ENCODE results near the gene TNFSF4. TPM values are rescaled to one million over a fixed set of nuclear protein-coding genes. Genes with fewer than 3 reads are reported as not detected.
"Not testable (repeated sequence)": the region's sequence is repeated elsewhere in the genome, so short reads cannot be mapped to it uniquely, and the experiment has no call there.

The TNFSF4 gene
- total RNA-seq, 4 donors from 2014 or later: 1.1 to 2.5 (median 1.5) TPM; not detected in 1

GRCh38 chr1:173234899-173235298, 27.8 kb upstream of the TNFSF4 start:
- Histone ChIP-seq H3K36me3 (no peaks in the 10 kb centered on the region), H3K4me1 (no peaks in the 10 kb centered on the region), H3K4me3 (no peak overlapping the region), H3K27ac (no peak overlapping the region), H3K9me3 (no peaks in the 10 kb centered on the region), H3K27me3 (no peaks in the 10 kb centered on the region)
- DNase-seq: no peak
- TF ChIP-seq POLR2A (IDR thresholded peaks at IDR 0.05) (no peak), CTCF (IDR thresholded peaks at IDR 0.05) (no peak)
- intact Hi-C loops (cut with DNase I; ENCODE audit: low total_unique reads): no loop called here

GRCh38 chr1:173234434-173234833, 27.3 kb upstream of the TNFSF4 start:
- H3K4me3 ChIP-seq; H3K36me3 ChIP-seq; DNase-seq; H3K27me3 ChIP-seq; intact Hi-C loops (cut with DNase I; ENCODE audit: low total_unique reads); H3K4me1 ChIP-seq; H3K27ac ChIP-seq; H3K9me3 ChIP-seq: not testable (repeated sequence)

- H3K27ac ChIP-seq; H3K36me3 ChIP-seq; H3K4me1 ChIP-seq; H3K9me3 ChIP-seq; DNase-seq; H3K4me3 ChIP-seq; intact Hi-C loops (cut with DNase I; ENCODE audit: low total_unique reads); H3K27me3 ChIP-seq: not testable (repeated sequence)
Observed at GRCh38 chr1:173229031-173229430, 21.9 kb upstream of the TNFSF4 start.

GRCh38 chr1:173224949-173225348, 17.8 kb upstream of the TNFSF4 start:
- no peak for DNase-seq
- TF ChIP-seq CTCF (IDR thresholded peaks at IDR 0.05): no peak
- TF ChIP-seq POLR2A (IDR thresholded peaks at IDR 0.05): no peak
- no peaks in the 10 kb centered on the region for H3K27me3 ChIP-seq
- no peaks in the 10 kb centered on the region for H3K9me3 ChIP-seq
- no peaks in the 10 kb centered on the region for H3K4me1 ChIP-seq
- intact Hi-C loops (cut with DNase I; ENCODE audit: low total_unique reads): no loop called here
- no peaks in the 10 kb centered on the region for H3K36me3 ChIP-seq
- H3K4me3 ChIP-seq: no peak overlapping the region
- H3K27ac ChIP-seq: no peak overlapping the region

GRCh38 chr1:173224280-173224892, 17.3 kb upstream of the TNFSF4 start:
- Histone ChIP-seq H3K4me3 (no peak overlapping the region), H3K27ac (no peak overlapping the region), H3K9me3 (no peaks in the 10 kb centered on the region), H3K4me1 (no peaks in the 10 kb centered on the region), H3K36me3 (no peaks in the 10 kb centered on the region), H3K27me3 (no peaks in the 10 kb centered on the region)
- no peak for DNase-seq
- no peak for TF ChIP-seq POLR2A (IDR thresholded peaks at IDR 0.05)
- TF ChIP-seq CTCF (IDR thresholded peaks at IDR 0.05): no peak
- intact Hi-C loops (cut with DNase I; ENCODE audit: low total_unique reads): no loop called here

GRCh38 chr1:173223031-173223380, 15.9 kb upstream of the TNFSF4 start:
- DNase-seq: no peak
- no peak overlapping the region for H3K27ac ChIP-seq
- H3K9me3 ChIP-seq: no peaks in the 10 kb centered on the region
- no peaks in the 10 kb centered on the region for H3K36me3 ChIP-seq
- intact Hi-C loops (cut with DNase I; ENCODE audit: low total_unique reads): no loop called here
- no peaks in the 10 kb centered on the region for H3K4me1 ChIP-seq
- TF ChIP-seq POLR2A (IDR thresholded peaks at IDR 0.05) (no peak), CTCF (IDR thresholded peaks at IDR 0.05) (no peak)
- no peak overlapping the region for H3K4me3 ChIP-seq
- H3K27me3 ChIP-seq: no peaks in the 10 kb centered on the region
